ENCODE data around the gene COPE.

Gene COPE

GRCh38 chr19:18919086-18919899 is at the start of gene COPE, which contains the start of gene DDX49:
Gene COPE, minus strand, starts transcription at chr19:18919387. Its CDS starts 39 bp downstream, at chr19:18919348.
Gene DDX49, plus strand, starts transcription at chr19:18919715. Its CDS starts 27 bp downstream, at chr19:18919742.
- DNase-seq (ENCODE audit: low spot score) = peak; percentile 99
- TF ChIP-seq, protein P1, sequence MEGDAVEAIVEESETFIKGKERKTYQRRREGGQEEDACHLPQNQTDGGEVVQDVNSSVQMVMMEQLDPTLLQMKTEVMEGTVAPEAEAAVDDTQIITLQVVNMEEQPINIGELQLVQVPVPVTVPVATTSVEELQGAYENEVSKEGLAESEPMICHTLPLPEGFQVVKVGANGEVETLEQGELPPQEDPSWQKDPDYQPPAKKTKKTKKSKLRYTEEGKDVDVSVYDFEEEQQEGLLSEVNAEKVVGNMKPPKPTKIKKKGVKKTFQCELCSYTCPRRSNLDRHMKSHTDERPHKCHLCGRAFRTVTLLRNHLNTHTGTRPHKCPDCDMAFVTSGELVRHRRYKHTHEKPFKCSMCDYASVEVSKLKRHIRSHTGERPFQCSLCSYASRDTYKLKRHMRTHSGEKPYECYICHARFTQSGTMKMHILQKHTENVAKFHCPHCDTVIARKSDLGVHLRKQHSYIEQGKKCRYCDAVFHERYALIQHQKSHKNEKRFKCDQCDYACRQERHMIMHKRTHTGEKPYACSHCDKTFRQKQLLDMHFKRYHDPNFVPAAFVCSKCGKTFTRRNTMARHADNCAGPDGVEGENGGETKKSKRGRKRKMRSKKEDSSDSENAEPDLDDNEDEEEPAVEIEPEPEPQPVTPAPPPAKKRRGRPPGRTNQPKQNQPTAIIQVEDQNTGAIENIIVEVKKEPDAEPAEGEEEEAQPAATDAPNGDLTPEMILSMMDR (IDR thresholded peaks at IDR 0.05; ENCODE audit: extremely low read depth, insufficient read depth, missing control alignments) = no peak
- in situ Hi-C loops (cut with MboI; ENCODE audit: low pct_unique_long_range_greater_than_20kb, low sequenced_read_pairs, unreplicated experiment) = no loop called here

- TF ChIP-seq, protein P1 (IDR thresholded peaks at IDR 0.05; ENCODE audit: extremely low read depth, insufficient read depth, missing control alignments) = no peak
- no peak for DNase-seq (ENCODE audit: low spot score)
- in situ Hi-C loops (cut with MboI; ENCODE audit: low pct_unique_long_range_greater_than_20kb, low sequenced_read_pairs, unreplicated experiment) = no loop called here
Measured at GRCh38 chr19:18967358-18968146, 48.4 kb upstream of the COPE start.

GRCh38 chr19:18966307-18966706 is 47.1 kb upstream of the COPE start:
- DNase-seq (ENCODE audit: low spot score) = no peak
- TF ChIP-seq, protein P1 (IDR thresholded peaks at IDR 0.05; ENCODE audit: extremely low read depth, insufficient read depth, missing control alignments) = no peak
- in situ Hi-C loops (cut with MboI; ENCODE audit: low pct_unique_long_range_greater_than_20kb, low sequenced_read_pairs, unreplicated experiment) = no loop called here

DNA sequence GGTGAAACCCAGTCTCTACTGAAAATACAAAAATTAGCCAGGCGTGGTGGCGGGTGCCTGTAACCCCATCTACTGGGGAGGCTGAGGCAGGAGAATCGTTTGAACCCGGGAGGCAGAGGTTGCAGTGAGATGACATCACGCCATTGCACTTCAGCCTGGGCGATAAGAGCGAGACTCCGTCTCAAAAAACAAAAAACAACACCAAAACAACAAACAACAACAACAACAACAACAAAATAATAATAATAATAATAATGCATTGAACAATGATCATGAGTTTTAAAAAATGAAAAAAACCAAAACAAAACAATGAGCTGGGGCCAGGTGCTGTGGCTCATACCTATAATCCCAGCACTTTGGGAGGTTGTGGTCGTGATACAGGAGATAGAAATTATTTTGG is 44.9 kb upstream of the COPE start:
- in situ Hi-C loops (cut with MboI; ENCODE audit: low pct_unique_long_range_greater_than_20kb, low sequenced_read_pairs, unreplicated experiment) = no loop called here
- TF ChIP-seq, protein P1 (IDR thresholded peaks at IDR 0.05; ENCODE audit: extremely low read depth, insufficient read depth, missing control alignments) = no peak
- DNase-seq (ENCODE audit: low spot score) = no peak

- TF ChIP-seq, protein P1 (IDR thresholded peaks at IDR 0.05; ENCODE audit: extremely low read depth, insufficient read depth, missing control alignments) = no peak
- in situ Hi-C loops (cut with MboI; ENCODE audit: low pct_unique_long_range_greater_than_20kb, low sequenced_read_pairs, unreplicated experiment) = no loop called here
- DNase-seq (ENCODE audit: low spot score) = no peak
Measured at GRCh38 chr19:18961767-18962620, 42.8 kb upstream of the COPE start.

- TF ChIP-seq, protein P1 (IDR thresholded peaks at IDR 0.05; ENCODE audit: extremely low read depth, insufficient read depth, missing control alignments) = no peak
- in situ Hi-C loops (cut with MboI; ENCODE audit: low pct_unique_long_range_greater_than_20kb, low sequenced_read_pairs, unreplicated experiment) = no loop called here
- no peak for DNase-seq (ENCODE audit: low spot score)
Measured at GRCh38 chr19:18960370-18960769, 41.2 kb upstream of the COPE start.
